Measurements from ENCODE around the gene SOWAHA.

The SOWAHA gene

GRCh38 chr5:132785864-132786263, 27.2 kb upstream of the SOWAHA start:
- no peak overlapping the region for H4K8ac ChIP-seq (ENCODE audit: low read depth, low read length)
- H3K79me1 ChIP-seq (ENCODE audit: low read length) = no peaks in the 10 kb centered on the region
- no peak overlapping the region for H2AK5ac ChIP-seq (ENCODE audit: low read length)
- DNase-seq = no peak
- H3K27ac ChIP-seq (ENCODE audit: low read depth, low read length) = no peak overlapping the region
- no peaks in the 10 kb centered on the region for H3K79me2 ChIP-seq (ENCODE audit: control insufficient read depth, insufficient read depth, low read length)
- no peak overlapping the region for H2BK120ac ChIP-seq (ENCODE audit: low read depth, low read length)
- no peak overlapping the region for H3K56ac ChIP-seq (ENCODE audit: low read length)
- H3K9ac ChIP-seq (ENCODE audit: low read length) = no peak overlapping the region
- no peak overlapping the region for H3K18ac ChIP-seq (ENCODE audit: low read length)
- H2BK5ac ChIP-seq (ENCODE audit: low read length) = no peak overlapping the region
- WGBS (ENCODE audit: extremely low coverage, insufficient coverage, low lambda C conversion rate) = no CpG with 5 or more reads among the region's 4 CpGs
- H3K4me1 ChIP-seq (ENCODE audit: control insufficient read depth, low read depth, low read length) = no peaks in the 10 kb centered on the region
- H3K36me3 ChIP-seq (ENCODE audit: control insufficient read depth, insufficient read depth, low read length) = no peaks in the 10 kb centered on the region
- H3K27me3 ChIP-seq (ENCODE audit: insufficient read depth, low read length, poor library complexity) = no peaks in the 10 kb centered on the region
- H3K4ac ChIP-seq (ENCODE audit: low read depth, low read length) = no peak overlapping the region
- no peak overlapping the region for H2BK15ac ChIP-seq (replicated peaks; ENCODE audit: low read depth)
- no peak overlapping the region for H4K5ac ChIP-seq (ENCODE audit: low read length)
- H3K4me3 ChIP-seq (ENCODE audit: low read length) = no peak overlapping the region
- H3K23ac ChIP-seq (ENCODE audit: low read length) = no peak overlapping the region
- no peak overlapping the region for H3K4me2 ChIP-seq (ENCODE audit: low read length)

DNA sequence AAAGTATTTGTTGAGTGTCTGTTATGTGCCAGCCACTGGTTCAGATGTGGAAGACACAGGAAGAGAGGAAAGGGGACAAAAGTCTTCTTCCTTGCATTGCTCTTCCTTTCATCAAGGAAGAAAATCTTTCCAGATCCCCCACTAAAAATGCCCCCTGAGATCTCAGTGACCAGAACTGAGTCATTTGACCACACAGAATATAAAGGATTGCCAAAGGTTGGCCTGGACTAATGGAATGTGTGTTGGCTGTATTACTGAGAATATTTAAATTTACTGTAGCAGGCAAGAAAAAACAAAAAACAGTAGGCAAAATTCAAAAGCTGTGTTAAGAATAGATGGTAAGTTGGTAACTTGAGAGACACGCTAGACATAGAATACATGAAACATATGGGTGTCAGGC, 26.0 kb upstream of the SOWAHA start:
- H3K4ac ChIP-seq (ENCODE audit: low read depth, low read length) = no peak overlapping the region
- H4K8ac ChIP-seq (ENCODE audit: low read depth, low read length) = no peak overlapping the region
- H3K36me3 ChIP-seq (ENCODE audit: control insufficient read depth, insufficient read depth, low read length) = no peaks in the 10 kb centered on the region
- H3K79me1 ChIP-seq (ENCODE audit: low read length) = no peaks in the 10 kb centered on the region
- no peak overlapping the region for H3K9ac ChIP-seq (ENCODE audit: low read length)
- H2BK120ac ChIP-seq (ENCODE audit: low read depth, low read length) = no peak overlapping the region
- no peak overlapping the region for H2BK15ac ChIP-seq (replicated peaks; ENCODE audit: low read depth)
- no peak overlapping the region for H3K4me2 ChIP-seq (ENCODE audit: low read length)
- no peaks in the 10 kb centered on the region for H3K79me2 ChIP-seq (ENCODE audit: control insufficient read depth, insufficient read depth, low read length)
- no peak overlapping the region for H3K27ac ChIP-seq (ENCODE audit: low read depth, low read length)
- no peak overlapping the region for H3K4me3 ChIP-seq (ENCODE audit: low read length)
- H3K4me1 ChIP-seq (ENCODE audit: control insufficient read depth, low read depth, low read length) = no peaks in the 10 kb centered on the region
- DNase-seq = no peak
- WGBS (ENCODE audit: extremely low coverage, insufficient coverage, low lambda C conversion rate) = no CpG with 5 or more reads among the region's 1 CpG
- H4K5ac ChIP-seq (ENCODE audit: low read length) = no peak overlapping the region
- H3K56ac ChIP-seq (ENCODE audit: low read length) = no peak overlapping the region
- H3K18ac ChIP-seq (ENCODE audit: low read length) = no peak overlapping the region
- H2BK5ac ChIP-seq (ENCODE audit: low read length) = no peak overlapping the region
- H3K27me3 ChIP-seq (ENCODE audit: insufficient read depth, low read length, poor library complexity) = no peaks in the 10 kb centered on the region
- H3K23ac ChIP-seq (ENCODE audit: low read length) = no peak overlapping the region
- no peak overlapping the region for H2AK5ac ChIP-seq (ENCODE audit: low read length)

DNA sequence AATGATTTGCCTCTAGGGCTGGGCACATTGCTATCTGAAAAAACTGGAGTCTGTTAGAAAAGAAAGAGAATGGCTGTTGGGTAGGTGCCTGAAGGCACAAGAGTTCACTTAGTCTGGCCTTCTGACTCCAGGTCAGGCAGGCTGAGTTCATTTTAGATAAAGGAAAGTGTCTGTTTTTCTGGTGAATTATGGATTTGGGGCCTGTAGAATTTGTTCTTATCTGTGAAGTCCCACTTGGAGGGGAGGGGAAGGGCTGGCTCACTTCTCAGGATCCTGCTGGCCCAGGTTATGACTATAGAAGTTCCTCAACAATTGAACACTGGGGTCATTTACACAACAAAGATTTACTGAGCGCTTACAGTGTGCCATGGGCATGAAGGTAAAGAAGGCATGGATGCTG, 24.6 kb upstream of the SOWAHA start:
- Histone ChIP-seq H3K4me1 (ENCODE audit: control insufficient read depth, low read depth, low read length) (no peaks in the 10 kb centered on the region), H2BK5ac (ENCODE audit: low read length) (no peak overlapping the region), H4K5ac (ENCODE audit: low read length) (no peak overlapping the region), H3K27me3 (ENCODE audit: insufficient read depth, low read length, poor library complexity) (no peaks in the 10 kb centered on the region), H4K8ac (ENCODE audit: low read depth, low read length) (no peak overlapping the region), H3K56ac (ENCODE audit: low read length) (no peak overlapping the region), H2BK120ac (ENCODE audit: low read depth, low read length) (no peak overlapping the region), H3K18ac (ENCODE audit: low read length) (no peak overlapping the region), H3K4me2 (ENCODE audit: low read length) (no peak overlapping the region), H3K9ac (ENCODE audit: low read length) (no peak overlapping the region), H3K4me3 (ENCODE audit: low read length) (no peak overlapping the region), H3K79me1 (ENCODE audit: low read length) (no peaks in the 10 kb centered on the region), H3K4ac (ENCODE audit: low read depth, low read length) (no peak overlapping the region), H3K79me2 (ENCODE audit: control insufficient read depth, insufficient read depth, low read length) (no peaks in the 10 kb centered on the region), H2BK15ac (replicated peaks; ENCODE audit: low read depth) (no peak overlapping the region), H3K23ac (ENCODE audit: low read length) (no peak overlapping the region), H2AK5ac (ENCODE audit: low read length) (no peak overlapping the region), H3K36me3 (ENCODE audit: control insufficient read depth, insufficient read depth, low read length) (no peaks in the 10 kb centered on the region), H3K27ac (ENCODE audit: low read depth, low read length) (no peak overlapping the region)
- no CpG with 5 or more reads among the region's 1 CpG for WGBS (ENCODE audit: extremely low coverage, insufficient coverage, low lambda C conversion rate)
- DNase-seq = no peak

DNA sequence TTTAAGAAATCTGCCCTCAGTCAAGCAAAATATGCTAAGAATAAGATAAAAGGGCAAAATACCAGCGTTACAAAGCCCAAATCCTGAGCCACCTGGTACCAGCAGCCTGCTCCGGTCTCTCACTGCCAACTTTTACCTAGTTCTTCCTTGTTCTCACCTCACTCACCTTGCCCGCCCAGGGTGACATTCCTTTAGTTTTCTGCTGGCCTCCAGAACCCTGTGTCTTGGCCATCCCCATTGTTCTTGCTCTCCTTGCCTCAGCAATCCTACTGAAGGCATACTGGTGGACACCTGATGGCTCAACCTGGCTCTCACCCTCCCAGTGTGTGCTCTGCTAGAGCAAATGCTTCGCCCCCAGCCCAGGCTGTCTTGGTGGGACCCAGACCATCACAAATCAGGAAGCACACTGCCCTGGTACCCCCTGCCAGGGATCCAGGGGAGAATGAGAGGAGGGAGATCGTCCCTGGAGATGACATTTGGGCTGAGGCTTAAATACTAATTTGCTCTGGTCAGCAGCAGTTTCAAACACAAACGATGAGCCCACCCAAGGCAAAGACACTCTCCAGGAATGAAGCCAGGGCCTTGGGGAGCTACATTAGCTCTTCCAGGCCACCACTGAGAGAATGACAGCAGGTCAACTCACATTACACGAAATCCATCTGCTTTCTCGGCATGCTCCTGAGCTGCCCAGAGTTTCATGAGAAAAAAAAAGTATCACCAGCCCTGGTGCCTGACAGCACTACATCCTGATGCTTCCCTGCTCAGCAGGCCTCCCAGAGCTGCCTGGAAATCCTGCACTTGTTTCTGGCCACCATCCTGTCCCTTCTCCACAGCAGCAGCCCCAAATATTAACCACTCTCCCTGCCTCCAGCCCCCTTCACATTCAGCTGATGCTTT, 23.9 kb upstream of the SOWAHA start:
- Histone ChIP-seq H3K9ac (ENCODE audit: low read length) (no peak overlapping the region), H3K4me2 (ENCODE audit: low read length) (no peak overlapping the region), H3K4ac (ENCODE audit: low read depth, low read length) (no peak overlapping the region), H4K8ac (ENCODE audit: low read depth, low read length) (no peak overlapping the region), H3K79me1 (ENCODE audit: low read length) (no peaks in the 10 kb centered on the region), H3K18ac (ENCODE audit: low read length) (no peak overlapping the region), H3K27ac (ENCODE audit: low read depth, low read length) (no peak overlapping the region), H3K27me3 (ENCODE audit: insufficient read depth, low read length, poor library complexity) (no peaks in the 10 kb centered on the region), H3K79me2 (ENCODE audit: control insufficient read depth, insufficient read depth, low read length) (no peaks in the 10 kb centered on the region), H3K36me3 (ENCODE audit: control insufficient read depth, insufficient read depth, low read length) (no peaks in the 10 kb centered on the region), H3K23ac (ENCODE audit: low read length) (no peak overlapping the region), H2BK5ac (ENCODE audit: low read length) (no peak overlapping the region), H2AK5ac (ENCODE audit: low read length) (no peak overlapping the region), H4K5ac (ENCODE audit: low read length) (no peak overlapping the region), H3K56ac (ENCODE audit: low read length) (no peak overlapping the region), H2BK120ac (ENCODE audit: low read depth, low read length) (no peak overlapping the region), H2BK15ac (replicated peaks; ENCODE audit: low read depth) (no peak overlapping the region), H3K4me3 (ENCODE audit: low read length) (no peak overlapping the region), H3K4me1 (ENCODE audit: control insufficient read depth, low read depth, low read length) (no peaks in the 10 kb centered on the region)
- WGBS (ENCODE audit: extremely low coverage, insufficient coverage, low lambda C conversion rate) = no CpG with 5 or more reads among the region's 8 CpGs
- no peak for DNase-seq

- Histone ChIP-seq H3K4me3 (ENCODE audit: low read length) (no peak overlapping the region), H3K36me3 (ENCODE audit: control insufficient read depth, insufficient read depth, low read length) (no peaks in the 10 kb centered on the region), H3K4ac (ENCODE audit: low read depth, low read length) (no peak overlapping the region), H2BK120ac (ENCODE audit: low read depth, low read length) (no peak overlapping the region), H3K4me1 (ENCODE audit: control insufficient read depth, low read depth, low read length) (no peaks in the 10 kb centered on the region), H4K8ac (ENCODE audit: low read depth, low read length) (no peak overlapping the region), H3K9ac (ENCODE audit: low read length) (no peak overlapping the region), H3K56ac (ENCODE audit: low read length) (no peak overlapping the region), H3K4me2 (ENCODE audit: low read length) (no peak overlapping the region), H3K23ac (ENCODE audit: low read length) (no peak overlapping the region), H3K79me1 (ENCODE audit: low read length) (no peaks in the 10 kb centered on the region), H3K79me2 (ENCODE audit: control insufficient read depth, insufficient read depth, low read length) (no peaks in the 10 kb centered on the region), H2AK5ac (ENCODE audit: low read length) (no peak overlapping the region), H3K27me3 (ENCODE audit: insufficient read depth, low read length, poor library complexity) (no peaks in the 10 kb centered on the region), H2BK5ac (ENCODE audit: low read length) (no peak overlapping the region), H3K18ac (ENCODE audit: low read length) (no peak overlapping the region), H3K27ac (ENCODE audit: low read depth, low read length) (no peak overlapping the region), H2BK15ac (replicated peaks; ENCODE audit: low read depth) (no peak overlapping the region), H4K5ac (ENCODE audit: low read length) (no peak overlapping the region)
- peak; percentile 45 for DNase-seq
- WGBS (ENCODE audit: extremely low coverage, insufficient coverage, low lambda C conversion rate) = no CpG with 5 or more reads among the region's 2 CpGs
These were observed 22.8 kb upstream of the SOWAHA start for GRCh38 chr5:132790201-132790865.
